Measurements from ENCODE around the gene BRCA2. TPM values are rescaled to one million over a fixed set of nuclear protein-coding genes. Genes with fewer than 3 reads are reported as not detected.

Gene BRCA2
- total and polyA plus RNA-seq, 2 donors (not counting 1 experiment from before 2014, with no cell fraction given): 1.2 to 6.0 TPM

GRCh38 chr13:32446773-32447465 lies 131.6 kb downstream of the BRCA2 start:
- Histone ChIP-seq H3K27me3 (replicated peaks in 1 of 4; ENCODE audit: control extremely low read depth in 1 of 4, control insufficient read depth in 3 of 4, insufficient read depth in 4 of 4, low read length in 3 of 4) (no peaks in the 10 kb centered on the region), H3K4me1 (ENCODE audit: control insufficient read depth in 2 of 2, insufficient read depth in 2 of 2, low read length in 2 of 2) (peaks cover 13 to 15% of the 10 kb centered on the region in 2 donors), H4K20me1 (ENCODE audit: control insufficient read depth, insufficient read depth, low read length, poor library complexity, severe bottlenecking) (no peaks in the 10 kb centered on the region), H3K79me2 (ENCODE audit: control insufficient read depth, insufficient read depth, low read length) (no peaks in the 10 kb centered on the region), H3K27ac (ENCODE audit: low read length in 2 of 2) (no peak overlapping the region), H3K4me2 (replicated peaks; ENCODE audit: low read depth, low read length, poor library complexity, severe bottlenecking) (no peak overlapping the region), H3K9me3 (ENCODE audit: control extremely low read depth in 1 of 3, control insufficient read depth in 2 of 3, insufficient read depth in 1 of 3, low read length in 2 of 3) (peaks cover 0 to 6% (median 4%) of the 10 kb centered on the region in 3 donors), H3K9ac (ENCODE audit: low read length) (no peak overlapping the region), H3K4me3 (ENCODE audit: control extremely low read depth in 1 of 5, extremely low read depth in 1 of 5, insufficient read depth in 1 of 5, low read depth in 2 of 5, low read length in 4 of 5) (no peak overlapping the region), H2AFZ (ENCODE audit: insufficient read depth, low read depth, low read length, poor library complexity, severe bottlenecking) (no peak overlapping the region), H3K36me3 (replicated peaks in 1 of 2; ENCODE audit: control extremely low read depth in 1 of 2, control insufficient read depth in 1 of 2, extremely low read depth in 1 of 2, insufficient read depth in 2 of 2, low read length in 1 of 2) (no peaks in the 10 kb centered on the region)
- no peaks in the 10 kb centered on the region for H3K9me3 Mint-ChIP-seq (ENCODE audit: insufficient read depth)
- ChIA-PET POLR2A (no interaction called here), CTCF (no interaction called here)
- ATAC-seq (ENCODE audit: low read depth) (no peak), DNase-seq (no peak)
- WGBS (ENCODE audit: insufficient coverage): 71% methylated on average over 2 of the region's 2 CpGs
- H3K27ac Mint-ChIP-seq: no peak overlapping the region
- H3K4me3 Mint-ChIP-seq: no peak overlapping the region
- intact Hi-C loops (cut with micrococcal nuclease): loop anchor here (10.0 kb wide), 1 partner anchor 412 kb away; the partner anchor contains the start of gene FRY
- H3K4me1 Mint-ChIP-seq: peaks cover 21% of the 10 kb centered on the region
- no peaks in the 10 kb centered on the region for H3K27me3 Mint-ChIP-seq
- TF ChIP-seq CTCF (IDR thresholded peaks at IDR 0.05) (no peak), EZH2 (IDR thresholded peaks at IDR 0.05; ENCODE audit: borderline replicate concordance, insufficient read depth, low read depth, low read length, poor library complexity, severe bottlenecking) (no peak)

GRCh38 chr13:32447894-32448623 lies 132.8 kb downstream of the BRCA2 start:
- Histone ChIP-seq H3K27ac (ENCODE audit: low read length in 2 of 2) (no peak overlapping the region), H3K4me2 (replicated peaks; ENCODE audit: low read depth, low read length, poor library complexity, severe bottlenecking) (no peak overlapping the region), H4K20me1 (ENCODE audit: control insufficient read depth, insufficient read depth, low read length, poor library complexity, severe bottlenecking) (no peaks in the 10 kb centered on the region), H3K9me3 (ENCODE audit: control extremely low read depth in 1 of 3, control insufficient read depth in 2 of 3, insufficient read depth in 1 of 3, low read length in 2 of 3) (peaks cover 0 to 10% (median 4%) of the 10 kb centered on the region in 3 donors), H3K4me1 (ENCODE audit: control insufficient read depth in 2 of 2, insufficient read depth in 2 of 2, low read length in 2 of 2) (peaks cover 12 to 13% of the 10 kb centered on the region in 2 donors), H3K36me3 (replicated peaks in 1 of 2; ENCODE audit: control extremely low read depth in 1 of 2, control insufficient read depth in 1 of 2, extremely low read depth in 1 of 2, insufficient read depth in 2 of 2, low read length in 1 of 2) (no peaks in the 10 kb centered on the region), H3K27me3 (replicated peaks in 1 of 4; ENCODE audit: control extremely low read depth in 1 of 4, control insufficient read depth in 3 of 4, insufficient read depth in 4 of 4, low read length in 3 of 4) (no peaks in the 10 kb centered on the region), H2AFZ (ENCODE audit: insufficient read depth, low read depth, low read length, poor library complexity, severe bottlenecking) (no peak overlapping the region), H3K79me2 (ENCODE audit: control insufficient read depth, insufficient read depth, low read length) (no peaks in the 10 kb centered on the region), H3K4me3 (ENCODE audit: control extremely low read depth in 1 of 5, extremely low read depth in 1 of 5, insufficient read depth in 1 of 5, low read depth in 2 of 5, low read length in 4 of 5) (no peak overlapping the region), H3K9ac (ENCODE audit: low read length) (no peak overlapping the region)
- ATAC-seq (ENCODE audit: low read depth) (no peak), DNase-seq (no peak)
- Mint-ChIP-seq H3K27ac (peak overlapping the region; percentile 18), H3K9me3 (ENCODE audit: insufficient read depth) (no peaks in the 10 kb centered on the region), H3K4me3 (no peak overlapping the region), H3K27me3 (no peaks in the 10 kb centered on the region), H3K4me1 (peaks cover 18% of the 10 kb centered on the region)
- TF ChIP-seq CTCF (IDR thresholded peaks at IDR 0.05) (no peak), EZH2 (IDR thresholded peaks at IDR 0.05; ENCODE audit: borderline replicate concordance, insufficient read depth, low read depth, low read length, poor library complexity, severe bottlenecking) (no peak)
- CTCF ChIA-PET: no interaction called here
- POLR2A ChIA-PET: no interaction called here
- intact Hi-C loops (cut with micrococcal nuclease): loop anchor here (10.0 kb wide), 1 partner anchor 413 kb away; the partner anchor contains the start of gene FRY

Data from B cell (primary cell).